Kidney glomerular epithelial cell (primary cell): ENCODE measurements around the gene GSTM2.
A peak's percentile ranks its signal among the peaks of the same experiment; 100 is the strongest.

Experiments
- DNase-seq: peaks from one replicate; lab custom pipeline; 2025; lab: John Stamatoyannopoulos, UW

Gene GSTM2

DNA sequence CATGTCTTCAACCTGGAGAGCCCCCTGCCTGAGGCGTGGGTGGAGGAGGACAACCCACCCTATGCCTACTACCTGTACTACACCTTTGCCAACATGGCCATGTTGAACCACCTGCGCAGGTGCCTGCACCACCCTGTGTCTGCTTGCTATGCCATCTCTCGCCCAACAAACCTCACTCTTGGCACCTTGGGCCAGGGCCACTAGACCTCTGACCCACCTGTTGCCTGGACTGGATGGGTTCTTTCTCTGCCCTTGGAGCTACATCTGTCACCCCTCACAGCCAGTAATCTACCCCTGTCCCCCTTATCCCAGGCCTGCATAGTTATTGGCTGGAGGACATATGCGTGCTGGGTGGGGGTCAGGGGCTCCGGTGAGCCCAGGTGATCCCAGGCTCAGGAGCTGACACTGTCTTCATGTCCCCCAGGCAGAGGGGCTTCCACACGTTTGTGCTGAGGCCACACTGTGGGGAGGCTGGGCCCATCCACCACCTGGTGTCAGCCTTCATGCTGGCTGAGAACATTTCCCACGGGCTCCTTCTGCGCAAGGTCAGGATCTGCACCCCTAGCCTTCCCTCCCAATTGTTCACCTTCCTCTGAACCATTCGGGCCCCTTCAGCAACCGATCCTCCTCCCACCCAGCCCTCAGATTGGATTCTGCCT is 38.4 kb upstream of the GSTM2 start:
- no peak for DNase-seq

DNA sequence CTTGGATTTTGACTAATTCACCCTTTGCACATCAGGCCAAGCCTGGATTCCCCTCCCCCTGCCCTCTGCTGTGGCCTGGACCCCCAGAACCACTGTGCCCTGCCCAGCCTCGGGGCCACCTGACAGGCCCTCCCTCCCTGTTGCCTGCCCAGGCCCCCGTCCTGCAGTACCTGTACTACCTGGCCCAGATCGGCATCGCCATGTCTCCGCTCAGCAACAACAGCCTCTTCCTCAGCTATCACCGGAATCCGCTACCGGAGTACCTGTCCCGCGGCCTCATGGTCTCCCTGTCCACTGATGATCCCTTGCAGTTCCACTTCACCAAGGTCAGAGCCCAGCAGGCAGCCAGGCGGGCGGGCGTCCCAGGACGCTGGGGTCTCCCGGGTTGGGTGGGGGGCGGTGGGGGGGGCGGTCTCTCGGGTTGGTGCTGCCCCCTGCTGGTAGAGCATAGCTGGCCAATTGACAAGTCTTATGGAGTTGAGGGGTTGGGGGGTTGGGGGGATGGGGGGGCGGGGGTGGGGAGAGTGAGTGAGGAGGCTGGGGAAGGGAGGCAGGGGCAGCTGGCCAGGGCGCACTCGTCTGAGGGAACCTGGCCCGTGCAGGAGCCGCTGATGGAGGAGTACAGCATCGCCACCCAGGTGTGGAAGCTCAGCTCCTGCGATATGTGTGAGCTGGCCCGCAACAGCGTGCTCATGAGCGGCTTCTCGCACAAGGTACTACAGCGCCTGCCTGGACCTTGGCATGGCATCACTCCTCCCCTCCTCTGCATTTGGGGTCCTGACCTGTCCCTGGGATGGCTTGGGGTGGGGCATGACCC is 37.6 kb upstream of the GSTM2 start:
- no peak for DNase-seq

DNA sequence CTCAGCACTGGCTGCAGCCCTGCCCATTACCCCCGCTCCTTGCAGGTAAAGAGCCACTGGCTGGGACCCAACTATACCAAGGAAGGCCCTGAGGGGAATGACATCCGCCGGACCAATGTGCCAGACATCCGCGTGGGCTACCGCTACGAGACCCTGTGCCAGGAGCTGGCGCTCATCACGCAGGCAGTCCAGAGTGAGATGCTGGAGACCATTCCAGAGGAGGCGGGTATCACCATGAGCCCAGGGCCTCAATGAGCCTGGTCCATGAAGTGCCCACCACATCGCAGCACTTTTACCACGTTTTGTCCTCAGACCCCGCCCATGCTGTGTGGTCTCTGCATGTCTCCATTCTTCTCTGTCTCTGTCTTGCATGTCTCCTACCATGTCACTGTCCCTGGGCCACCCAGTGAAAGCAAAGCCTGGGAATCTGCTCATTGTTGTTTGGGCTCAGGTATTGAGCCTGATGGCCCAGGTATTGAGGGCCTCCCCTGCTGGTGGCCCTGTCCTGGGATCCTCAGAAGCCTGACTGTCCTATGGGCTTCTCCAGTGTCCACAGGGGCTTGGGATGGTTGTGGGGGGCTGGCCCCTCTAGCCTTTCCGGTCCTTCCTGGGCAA is 36.9 kb upstream of the GSTM2 start:
- no peak for DNase-seq

DNA sequence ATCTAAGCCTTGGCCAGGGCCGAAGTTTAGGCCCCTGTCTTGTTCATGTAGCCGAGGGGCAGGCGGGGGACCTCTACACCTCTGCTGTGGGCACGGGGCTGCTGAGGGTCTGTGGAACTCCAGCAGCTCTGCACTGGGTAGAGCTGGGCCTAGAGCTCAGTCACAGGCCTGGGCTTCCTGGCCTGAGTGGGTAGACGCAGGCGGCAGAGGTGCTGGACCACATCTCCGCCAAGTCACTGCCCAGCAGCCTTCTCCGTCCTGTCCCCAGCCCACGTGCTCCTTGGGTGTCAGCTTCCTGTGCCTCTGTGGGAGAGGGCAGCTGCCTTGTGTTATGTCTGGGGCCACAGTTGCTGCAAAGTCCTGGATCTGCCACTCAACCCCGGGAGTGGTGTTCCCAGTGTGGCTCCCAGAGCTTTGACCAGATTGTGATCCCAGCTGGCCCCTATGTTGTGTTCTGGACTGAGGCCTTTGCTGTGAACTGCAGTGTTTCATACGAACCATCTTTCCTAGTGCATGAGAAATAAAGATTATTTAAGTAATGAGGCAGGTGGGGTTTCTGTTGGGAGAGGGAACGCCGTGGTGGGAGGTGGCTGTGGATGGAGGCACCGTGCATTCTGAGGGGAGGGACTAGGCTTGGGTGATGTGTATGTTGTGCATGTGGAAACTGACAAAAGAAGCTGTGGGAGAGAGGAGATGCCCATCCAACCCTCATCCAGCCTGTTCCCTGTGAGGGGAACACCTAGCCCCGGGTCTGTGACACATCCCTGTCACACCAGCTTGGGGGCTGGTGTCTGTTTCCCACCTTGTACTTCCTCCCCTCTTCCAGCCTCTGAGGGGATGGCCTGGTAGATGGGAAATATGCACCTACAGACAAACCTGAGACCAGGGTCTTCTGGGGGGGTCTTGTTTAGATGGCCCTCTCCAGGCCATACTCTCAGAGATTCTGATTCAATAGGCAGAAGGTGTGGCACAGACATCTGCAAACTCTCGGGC is 36.0 kb upstream of the GSTM2 start:
- no peak for DNase-seq

DNA sequence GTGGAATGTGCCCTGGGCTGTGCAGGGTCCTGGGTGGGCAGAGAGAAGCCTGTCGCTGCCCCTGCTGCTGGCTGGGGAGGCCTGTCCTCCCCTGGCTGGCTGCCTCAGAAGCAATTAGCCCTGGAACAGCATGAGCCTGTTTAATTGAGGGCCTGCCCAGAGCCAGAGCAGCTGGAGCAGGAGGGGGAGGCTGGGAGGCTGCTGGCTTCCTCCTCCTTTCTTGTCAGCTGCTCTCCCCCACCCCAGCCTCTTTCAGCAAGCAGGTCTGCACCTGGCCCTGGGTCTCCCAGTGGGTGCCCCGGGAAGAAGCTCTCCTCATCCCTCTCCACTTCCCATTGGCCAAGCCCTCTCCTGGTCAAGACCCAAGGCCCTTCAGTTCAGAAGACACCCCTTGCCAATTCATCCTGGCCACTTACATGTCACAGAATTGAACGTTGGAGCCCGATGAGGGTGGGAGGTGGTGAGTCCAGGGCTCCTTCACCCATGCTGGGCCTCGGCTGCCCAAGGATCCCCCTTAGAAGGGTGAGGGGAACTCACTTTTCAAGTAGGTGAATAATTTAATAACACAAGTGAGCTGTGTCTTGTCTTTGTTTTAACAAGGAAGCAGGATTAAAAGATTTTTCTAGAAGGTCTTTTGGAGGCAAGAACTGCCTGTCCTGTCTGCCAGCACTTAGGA is 35.0 kb upstream of the GSTM2 start:
- no peak for DNase-seq

DNA sequence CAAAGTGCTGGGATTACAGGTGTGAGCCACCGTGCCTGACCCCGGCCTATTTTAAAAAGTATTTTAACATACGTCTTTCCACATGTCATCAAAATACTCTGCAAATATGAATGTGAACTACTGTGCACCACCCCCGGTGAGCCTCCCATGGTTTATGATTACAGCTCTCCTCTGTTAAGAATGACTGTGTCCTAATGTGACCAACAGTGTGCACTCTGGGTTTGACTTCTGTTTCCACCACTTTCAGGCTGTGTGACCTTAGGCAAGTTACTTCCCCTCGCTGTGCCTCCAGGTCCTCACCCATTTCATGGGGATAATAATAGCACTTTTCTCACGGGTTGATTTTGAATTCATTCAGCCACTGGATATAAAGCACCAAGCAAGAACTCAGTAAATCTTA is 33.6 kb upstream of the GSTM2 start:
- no peak for DNase-seq

DNA sequence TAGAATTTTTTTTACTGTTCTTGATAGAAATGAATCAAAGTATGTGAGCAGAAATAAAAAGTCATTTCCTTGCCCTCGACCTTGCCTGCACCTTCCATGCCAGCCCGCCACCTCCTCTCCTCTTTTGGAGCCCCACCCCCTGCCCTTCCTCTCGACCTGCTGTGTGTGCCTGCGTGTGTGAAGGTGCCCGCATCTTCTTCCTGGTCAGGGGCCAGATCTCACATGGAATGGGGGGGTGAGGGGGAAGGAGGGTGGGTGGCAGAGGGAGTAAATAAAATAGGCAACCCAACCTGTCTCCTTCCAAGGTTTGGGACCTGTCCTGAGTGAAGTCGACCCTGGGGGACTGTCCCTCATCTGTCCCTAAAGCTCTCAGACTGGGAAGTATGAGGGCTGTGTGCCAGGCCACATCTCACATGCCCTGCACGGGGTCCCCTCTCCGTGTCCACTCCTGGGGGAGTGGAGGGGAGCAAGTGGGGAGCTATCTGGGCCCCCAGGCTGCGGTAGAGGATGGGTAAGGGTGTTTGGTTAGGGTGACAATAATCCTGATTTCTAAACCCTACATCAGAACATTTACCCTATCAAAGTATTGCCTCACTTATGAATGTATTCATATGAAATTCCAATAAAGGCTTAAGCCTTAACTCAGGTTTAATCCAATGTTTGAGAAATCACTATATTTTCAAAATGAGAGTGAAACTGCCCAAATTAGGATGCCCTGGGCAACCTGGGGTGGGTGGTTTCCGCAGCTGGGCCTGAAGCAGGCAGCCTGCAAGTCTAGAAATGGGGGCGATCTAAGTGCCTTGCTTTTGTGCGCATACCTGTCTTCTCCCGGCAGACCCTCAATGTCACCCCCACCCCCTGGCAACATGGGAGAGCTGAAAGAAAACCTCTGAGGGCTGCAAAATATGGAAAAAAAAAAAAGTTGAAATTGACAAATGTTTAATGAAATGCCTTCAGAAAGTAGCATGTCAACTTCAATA is 32.8 kb upstream of the GSTM2 start:
- no peak for DNase-seq

DNA sequence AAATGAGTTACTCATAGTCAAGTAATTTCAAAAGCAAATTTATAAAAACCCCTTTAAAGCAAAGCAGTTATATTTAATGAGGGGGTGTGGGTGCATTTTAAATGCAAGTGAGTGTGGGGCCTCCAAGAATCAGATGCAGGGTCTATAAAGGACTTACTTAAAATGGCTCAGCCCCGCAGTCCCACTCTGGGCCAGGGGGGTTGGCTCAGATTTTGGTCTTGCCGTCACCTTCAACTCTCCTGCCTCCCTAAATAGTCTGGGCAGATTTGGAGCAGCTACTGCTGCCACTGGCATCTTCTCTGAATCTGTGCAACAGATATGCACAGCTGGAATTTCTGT is 32.0 kb upstream of the GSTM2 start:
- no peak for DNase-seq

DNA sequence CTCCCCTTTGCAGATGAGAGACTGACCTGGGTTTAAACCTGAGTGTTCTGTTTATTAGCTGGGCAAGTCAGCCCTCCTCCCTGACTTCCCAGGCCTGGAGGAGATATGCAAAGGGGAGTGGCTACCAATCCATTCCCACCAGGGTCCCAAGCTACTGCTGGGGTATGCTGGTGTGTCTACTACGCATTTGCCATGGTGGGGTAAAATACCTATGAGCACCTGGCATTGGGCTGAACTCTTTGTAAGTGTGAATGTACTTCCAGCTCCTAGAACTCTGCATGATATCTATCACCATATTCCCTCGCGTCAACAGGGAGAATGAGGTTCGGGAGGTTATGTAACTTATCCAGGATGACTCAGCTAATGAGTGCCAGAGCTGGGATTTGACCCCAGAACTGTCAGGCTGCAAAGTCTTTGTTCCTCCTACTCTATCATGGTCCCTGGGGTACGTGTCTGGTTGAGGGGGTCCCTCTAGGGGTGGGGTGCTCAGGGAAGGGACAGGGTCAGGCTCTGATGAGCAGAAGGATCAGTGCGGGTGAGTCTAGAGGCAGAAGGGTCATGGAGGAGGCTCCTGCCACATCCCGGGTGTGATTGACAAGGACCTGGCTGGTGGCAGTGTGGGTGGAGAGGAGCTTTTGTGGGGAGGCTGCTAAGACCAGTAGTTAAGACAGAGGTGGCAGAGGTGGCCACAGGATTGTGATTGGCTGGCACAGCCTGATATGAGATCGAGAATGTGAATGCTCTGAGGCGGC is 31.5 kb upstream of the GSTM2 start:
- no peak for DNase-seq

DNA sequence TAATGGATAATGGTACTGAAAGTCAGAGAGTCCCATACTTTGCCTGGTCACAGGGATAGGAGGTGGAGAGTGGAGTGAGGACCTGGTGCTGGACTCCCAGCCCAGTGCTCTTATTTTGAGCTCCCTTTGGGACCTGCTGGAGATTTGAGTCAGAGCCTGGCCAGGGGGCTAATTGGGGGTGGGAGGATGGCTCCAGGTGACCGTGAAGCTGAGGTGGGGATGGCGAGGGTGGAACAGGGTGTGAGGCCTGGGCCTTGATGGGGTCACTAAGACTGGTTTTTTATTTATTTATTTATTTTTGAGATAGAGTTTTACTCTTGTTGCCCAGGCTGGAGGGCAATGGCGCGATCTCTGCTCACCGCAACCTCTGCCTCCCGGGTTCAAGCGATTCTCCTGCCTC is 30.4 kb upstream of the GSTM2 start:
- no peak for DNase-seq

DNA sequence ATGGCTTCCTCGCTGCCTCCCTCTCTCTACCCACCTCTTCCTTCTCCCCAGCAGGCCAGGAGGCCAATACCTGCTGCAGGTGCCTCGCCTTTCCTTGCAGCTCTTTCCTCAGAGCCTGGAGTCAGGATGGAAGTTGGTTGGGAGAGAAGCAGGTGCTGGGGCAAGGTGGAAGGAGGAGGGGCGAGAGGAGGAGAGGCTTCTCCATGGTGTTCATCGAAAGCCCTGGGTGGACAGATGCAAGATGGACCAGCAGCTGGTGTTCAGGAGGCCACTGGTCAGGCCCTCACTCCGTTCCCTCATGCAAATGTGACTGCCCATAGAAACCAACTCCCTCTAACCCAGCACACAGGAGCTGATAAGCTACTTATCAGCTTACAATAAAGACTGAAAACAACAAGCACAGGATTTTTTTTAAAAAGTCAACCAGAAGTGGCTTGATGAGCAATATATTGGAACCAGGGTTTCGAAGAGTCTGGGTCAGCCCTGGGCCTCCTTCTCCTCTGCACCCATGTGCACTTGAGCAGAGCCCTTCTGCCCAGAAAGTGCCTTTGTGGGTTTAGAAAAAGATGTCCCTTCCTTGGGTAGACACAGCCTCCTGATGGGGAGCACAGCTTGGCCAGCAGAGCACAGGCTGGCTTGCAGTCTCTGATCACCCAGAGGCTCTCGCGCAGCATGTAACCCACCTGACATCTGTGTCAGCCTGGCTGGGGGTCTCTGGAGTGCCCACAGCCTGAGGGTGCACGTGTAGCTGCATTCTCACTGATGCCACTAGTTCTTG is 28.6 kb upstream of the GSTM2 start:
- no peak for DNase-seq

DNA sequence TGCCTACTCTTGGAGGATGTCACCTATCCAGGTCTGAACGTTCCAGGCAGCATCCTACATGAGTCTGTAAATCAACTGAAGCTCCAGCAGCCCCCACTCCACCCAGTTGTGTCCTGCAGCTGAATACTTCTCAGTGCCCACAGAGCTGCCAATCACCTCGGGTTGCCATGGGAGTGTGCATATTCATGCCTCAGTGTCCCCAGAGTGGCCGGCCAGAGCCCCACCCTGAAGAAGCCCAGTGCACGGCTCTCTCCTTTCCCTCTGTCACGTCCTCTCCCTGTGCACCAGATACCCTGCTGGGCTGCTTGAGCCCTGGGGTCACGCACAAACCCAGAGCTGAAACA is 28.0 kb upstream of the GSTM2 start:
- DNase-seq, result no peak

DNA sequence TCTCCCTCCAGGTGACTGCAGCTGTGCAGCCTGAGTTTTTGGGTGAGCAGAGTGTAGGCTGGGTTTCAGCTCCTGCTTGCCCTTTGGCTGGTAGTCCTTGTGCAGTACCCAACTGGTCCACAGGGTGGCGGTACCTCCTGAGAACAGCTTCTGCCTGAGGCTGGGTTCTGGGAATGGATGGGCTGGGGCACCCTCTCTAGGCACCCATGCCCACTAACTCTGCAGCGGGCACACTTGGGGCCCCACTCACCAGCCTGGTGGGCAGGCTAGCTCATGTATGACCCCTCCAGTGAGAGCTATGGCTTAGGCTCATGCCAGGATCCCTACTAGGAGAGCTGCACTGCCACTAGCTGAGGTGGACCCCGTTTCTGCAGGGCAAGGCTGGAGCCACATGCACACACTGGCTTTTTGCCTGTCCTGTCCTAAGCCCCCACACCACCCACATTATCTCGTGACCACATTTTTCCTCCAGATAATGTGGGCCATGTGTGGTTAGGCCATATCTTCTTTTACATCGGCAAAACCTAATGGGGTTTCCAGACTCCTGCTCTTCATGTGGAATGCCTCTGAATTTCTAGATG is 27.5 kb upstream of the GSTM2 start:
- peak; percentile 54 for DNase-seq

DNA sequence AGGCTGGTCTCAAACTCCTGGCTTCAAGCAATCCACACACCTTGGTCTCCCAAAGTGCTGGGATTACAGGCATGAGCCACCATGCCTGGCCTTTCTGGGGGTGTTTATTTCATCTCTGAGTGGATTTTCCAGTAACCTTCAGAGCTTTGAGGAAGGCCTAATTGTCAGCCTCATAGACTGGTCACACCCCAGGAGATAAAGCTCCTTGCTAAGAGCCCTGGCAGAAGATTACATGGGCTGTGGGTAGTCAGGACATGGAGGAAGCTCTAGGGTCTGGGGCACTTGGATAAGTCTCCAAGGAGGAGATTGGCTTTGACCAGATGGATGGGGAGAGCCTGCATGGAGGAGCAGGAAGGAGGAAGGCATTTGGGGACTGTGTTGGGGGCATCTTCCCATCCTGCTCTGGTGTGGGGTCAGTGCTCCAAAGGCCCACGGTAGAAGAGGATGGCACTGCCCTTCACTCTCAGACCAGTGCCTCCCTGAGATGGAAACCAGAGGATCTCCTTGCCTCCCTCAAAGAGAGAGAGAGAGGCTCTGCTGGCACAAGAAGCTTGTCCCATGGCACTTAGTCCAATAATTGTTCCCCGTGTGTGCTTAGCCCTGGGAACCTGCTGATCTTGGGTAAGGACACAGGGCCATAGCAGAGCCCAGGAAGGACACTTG is 26.6 kb upstream of the GSTM2 start:
- no peak for DNase-seq

DNA sequence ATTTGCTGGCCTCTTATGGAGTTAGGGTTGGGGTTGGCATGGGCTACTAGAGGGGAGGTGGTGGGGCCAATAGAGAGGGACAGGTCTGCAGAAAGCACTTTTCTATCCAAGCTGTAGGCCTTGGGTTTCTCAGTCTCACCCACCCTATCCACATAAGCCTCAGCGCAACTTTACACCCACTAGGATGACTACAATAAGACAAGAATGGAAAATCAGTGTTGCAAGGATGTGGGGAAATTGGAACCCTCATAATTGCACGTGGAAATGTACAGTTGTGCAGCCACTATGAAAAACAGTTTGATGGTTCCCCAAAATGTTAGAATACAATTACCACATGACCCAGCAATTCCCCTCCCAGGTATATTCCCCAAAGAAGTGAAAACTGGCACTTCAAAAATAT is 26.0 kb upstream of the GSTM2 start:
- no peak for DNase-seq

DNA sequence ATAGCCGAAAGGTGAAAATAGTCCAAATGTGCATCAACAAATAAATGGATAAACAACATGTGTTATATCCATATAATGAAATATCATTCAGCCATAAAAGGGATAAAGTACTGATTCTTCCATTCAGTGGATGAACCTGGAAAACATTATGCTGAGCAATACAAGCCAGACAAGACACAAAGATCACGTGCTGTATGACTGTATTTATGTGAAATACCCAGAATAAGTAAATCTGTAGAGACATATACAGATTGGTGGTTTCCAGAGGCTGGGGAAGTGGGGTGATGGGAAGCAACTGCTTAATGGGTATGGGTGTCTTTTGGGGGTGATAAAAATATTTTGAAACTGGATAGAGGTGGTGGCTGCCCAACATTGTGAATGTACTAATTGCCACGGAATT is 25.2 kb upstream of the GSTM2 start:
- no peak for DNase-seq

DNA sequence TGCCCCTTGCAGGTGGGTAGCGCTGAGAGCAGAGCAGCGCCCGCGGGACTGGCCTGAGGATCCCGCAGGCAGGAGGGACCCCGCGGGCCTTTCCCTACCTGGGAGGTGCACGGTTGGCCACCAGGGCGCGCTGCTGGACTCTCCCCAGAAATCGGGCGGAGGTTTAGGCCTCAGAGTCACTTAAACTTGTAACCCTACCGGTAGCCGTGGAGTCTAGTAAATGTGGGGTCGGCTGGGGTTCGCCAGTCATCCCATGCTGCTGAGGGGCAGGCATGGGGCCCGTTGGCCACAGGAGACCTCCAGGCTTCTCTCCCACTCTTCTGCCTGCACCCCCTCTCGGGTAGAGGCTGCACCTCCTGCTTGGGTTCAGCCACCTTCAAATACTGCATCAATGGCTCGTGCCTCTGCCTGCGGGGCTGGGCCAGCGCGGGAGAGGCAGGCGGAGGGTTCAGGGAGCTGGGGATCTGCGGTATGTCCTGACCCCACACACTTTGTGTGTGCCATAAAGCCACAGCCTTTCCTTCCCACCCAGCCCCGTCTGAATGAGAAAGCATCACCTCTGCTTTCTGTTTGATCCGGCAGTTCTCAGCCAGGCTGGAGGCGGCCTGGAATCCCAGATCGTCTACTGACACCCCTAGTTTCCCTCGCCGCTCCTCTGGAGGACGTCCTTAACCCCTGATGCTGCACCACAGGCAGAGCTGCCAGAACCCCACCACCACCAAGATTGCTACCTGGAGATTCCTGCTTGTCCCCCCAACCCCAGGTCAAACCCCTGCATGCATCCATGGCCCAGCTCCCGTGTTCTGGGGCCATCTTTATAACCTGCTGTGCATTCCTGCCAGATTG is 24.2 kb upstream of the GSTM2 start:
- DNase-seq, result peak; percentile 74
